Liver (tissue), 9 donors: ENCODE data around the gene KIF23. TPM values are rescaled to one million over a fixed set of nuclear protein-coding genes. Genes with fewer than 3 reads are reported as not detected.

Experiments used
- DNase-seq: peaks from one replicate; pipeline ENCODE4 v3.0.0-alpha.2; 2017; ENCODE audit warnings: low spot score
- H3K27ac ChIP-seq, 2 donors: one replicate each; pipeline ENCODE4 v1.7.0; 2013; ENCODE audit warnings: inconsistent platforms in 2 of 2, low read length in 2 of 2, control low read depth in 1 of 2, low read depth in 1 of 2, mild to moderate bottlenecking in 1 of 2
- H3K27me3 ChIP-seq, 4 donors: one replicate each; pipeline versions ENCODE4 v1.6.1 to v1.7.0; 2013; ENCODE audit warnings: low read length in 3 of 4, inconsistent platforms in 1 of 4, mild to moderate bottlenecking in 1 of 4, moderate library complexity in 1 of 4; ENCODE audit not compliant: control insufficient read depth in 4 of 4, insufficient read depth in 4 of 4
- H3K36me3 ChIP-seq, 4 donors: one replicate each; pipeline versions ENCODE4 v1.6.1 to v1.7.0; 2013; ENCODE audit warnings: low read length in 3 of 4, mild to moderate bottlenecking in 3 of 4, low read depth in 1 of 4, moderate library complexity in 1 of 4; ENCODE audit not compliant: control insufficient read depth in 4 of 4, insufficient read depth in 3 of 4
- H3K4me1 ChIP-seq, 4 donors: one replicate each; pipeline versions ENCODE4 v1.6.1 to v1.7.0; 2013; ENCODE audit warnings: low read length in 3 of 4, mild to moderate bottlenecking in 3 of 4, moderate library complexity in 1 of 4; ENCODE audit not compliant: control insufficient read depth in 4 of 4, insufficient read depth in 4 of 4
- H3K4me3 ChIP-seq, 3 donors: one replicate each; pipeline versions ENCODE4 v1.6.1 to v1.7.0; 2013; ENCODE audit warnings: low read length in 3 of 3, control low read depth in 1 of 3, low read depth in 1 of 3, mild to moderate bottlenecking in 1 of 3
- H3K9ac ChIP-seq, 2 donors: one replicate each; pipeline ENCODE4 v1.7.0; 2013; ENCODE audit warnings: low read length in 2 of 2, mild to moderate bottlenecking in 2 of 2, moderate library complexity in 2 of 2, control low read depth in 1 of 2, low read depth in 1 of 2
- H3K9me3 ChIP-seq, 4 donors: one replicate each; pipeline versions ENCODE4 v1.6.1 to v1.7.0; 2013; ENCODE audit warnings: low read length in 3 of 4; ENCODE audit not compliant: control insufficient read depth in 4 of 4
- EGR1 ChIP-seq, 2 donors: IDR thresholded peaks; 2 replicates each; pipeline ENCODE4 v1.6.1; 2016 to 2018; ENCODE audit warnings: antibody characterized with exemption in 2 of 2, low read depth in 2 of 2
- FOXA1 ChIP-seq: IDR thresholded peaks from 2 replicates; pipeline ENCODE4 v1.6.1; 2016; ENCODE audit warnings: antibody characterized with exemption
- FOXA2 ChIP-seq: IDR thresholded peaks from 2 replicates; pipeline ENCODE4 v1.6.1; 2016; ENCODE audit warnings: antibody characterized with exemption
- GABPA ChIP-seq, 2 donors: IDR thresholded peaks in 1 of 2; conservative IDR thresholded peaks in 1 of 2; 2 replicates each; pipeline ENCODE4 v1.6.1; 2016; ENCODE audit warnings: antibody characterized with exemption in 2 of 2, mild to moderate bottlenecking in 1 of 2, moderate library complexity in 1 of 2
- HNF4A ChIP-seq, 2 donors: conservative IDR thresholded peaks; 2 replicates each; pipeline ENCODE4 v1.6.1; 2016; ENCODE audit warnings: antibody characterized with exemption in 2 of 2, mild to moderate bottlenecking in 2 of 2
- HNF4G ChIP-seq: IDR thresholded peaks from 2 replicates; pipeline ENCODE4 v1.6.1; 2016; ENCODE audit warnings: antibody characterized with exemption
- JUND ChIP-seq, 2 donors: IDR thresholded peaks; 2 replicates each; pipeline ENCODE4 v1.6.1; 2016; ENCODE audit warnings: antibody characterized with exemption in 2 of 2
- NR2F2 ChIP-seq: IDR thresholded peaks from 2 replicates; pipeline ENCODE4 v1.6.1; 2016; ENCODE audit warnings: antibody characterized with exemption
- RAD21 ChIP-seq, 2 donors: IDR thresholded peaks; 2 replicates each; pipeline ENCODE4 v1.6.1; 2016; ENCODE audit warnings: antibody characterized with exemption in 2 of 2, mild to moderate bottlenecking in 2 of 2
- RXRA ChIP-seq, 2 donors: IDR thresholded peaks; 2 replicates each; pipeline ENCODE4 v1.6.1; 2017 to 2018; ENCODE audit warnings: antibody characterized with exemption in 2 of 2, mild to moderate bottlenecking in 1 of 2
- SP1 ChIP-seq: IDR thresholded peaks from 2 replicates; pipeline ENCODE4 v1.6.1; 2018; ENCODE audit warnings: antibody characterized with exemption, mild to moderate bottlenecking
- TAF1 ChIP-seq: conservative IDR thresholded peaks from 2 replicates; pipeline ENCODE4 v1.6.1; 2016; ENCODE audit warnings: antibody characterized with exemption, mild to moderate bottlenecking
- YY1 ChIP-seq: IDR thresholded peaks from 2 replicates; pipeline ENCODE4 v1.6.1; 2016; ENCODE audit warnings: antibody characterized with exemption, mild to moderate bottlenecking
- WGBS: extraction: QIAGEN DNeasy Blood & Tissue Kit; methylation state at CpG from one replicate; pipeline ENCODE4 v1.1.7; 2013; 5-methylcytosine and 5-hydroxymethylcytosine counted together
- polyA plus RNA-seq, 2 donors: library from polyadenylated mRNA; stranded (reverse) in 1 of 2; unstranded in 1 of 2; fragments of 200-250 nt in 1 of 2; fragments of >200 nt in 1 of 2; fragmentation: Nextera tagmentation in 1 of 2; extraction: Ambion mirVana in 1 of 2; gene quantifications; one replicate each; pipeline versions ENCODE4 v1.2.1 to v1.2.3, GENCODE V29; 2013 to 2015
- total RNA-seq, 2 donors: library from RNA; depleted of rRNA; stranded (reverse); fragments of >200 nt; gene quantifications; one replicate each; pipeline ENCODE4 v1.2.3, GENCODE V29; 2014
- TF ChIP-seq, protein P1 (sequence below): IDR thresholded peaks from 2 replicates; pipeline ENCODE4 v1.6.1; 2016; ENCODE audit warnings: antibody characterized with exemption
- TF ChIP-seq, protein P2 (sequence below): fragments of 150-350 bp; IDR thresholded peaks from 2 replicates; pipeline ENCODE4 v1.5.1; 2017; ENCODE audit warnings: improper control_type of control experiment, low read depth, low read length; ENCODE audit not compliant: missing input control
- TF ChIP-seq, protein P3 (sequence below): IDR thresholded peaks from 2 replicates; pipeline ENCODE4 v1.6.1; 2016; ENCODE audit warnings: antibody characterized with exemption, mild to moderate bottlenecking
- TF ChIP-seq, protein P4 (sequence below): IDR thresholded peaks from 2 replicates; pipeline ENCODE4 v1.6.1; 2016; ENCODE audit warnings: antibody characterized with exemption
- TF ChIP-seq, protein P5 (sequence below): IDR thresholded peaks from 2 replicates; pipeline ENCODE4 v1.6.1; 2016; ENCODE audit warnings: antibody characterized with exemption
- donor health status: healthy.
- donor health status: healthy.
- donor health status: healthy.
- donor health status: healthy.
- donor health status: healthy.

Gene KIF23
- total and polyA plus RNA-seq, 4 donors = 0.25 to 32.8 (median 1.1) TPM

DNA sequence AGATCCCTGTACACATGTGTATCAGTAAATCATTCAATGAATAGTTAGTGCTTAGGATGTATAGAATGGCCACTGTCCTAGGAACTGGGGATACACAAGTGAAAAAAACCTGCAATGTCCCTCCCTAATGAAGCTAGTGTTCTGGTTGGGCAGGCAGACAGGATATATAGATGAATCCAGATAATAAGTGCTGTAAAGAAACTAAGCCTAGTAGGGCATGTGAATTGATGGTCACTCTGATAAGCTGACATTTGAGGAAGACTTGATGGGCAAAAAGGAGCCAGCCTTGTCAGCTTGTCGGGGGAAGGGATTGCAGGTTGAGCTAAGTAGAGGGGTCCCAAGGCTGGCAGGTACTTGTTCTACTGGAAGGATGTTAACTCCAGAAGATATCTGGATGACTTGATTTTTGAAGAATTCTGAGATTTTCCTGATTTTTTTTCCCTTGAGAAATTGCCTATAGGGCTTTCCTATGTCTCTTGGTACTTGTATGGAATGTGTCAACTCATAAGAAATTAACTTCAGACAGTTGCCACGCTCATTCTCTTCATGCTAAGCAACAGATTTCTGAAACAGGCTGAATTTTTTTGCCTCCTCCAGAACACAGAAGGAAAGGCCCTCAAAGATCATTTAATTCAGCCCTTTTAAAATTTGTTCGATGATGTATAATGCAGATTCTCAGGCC is 6.3 kb upstream of the KIF23 start:
- H3K27ac ChIP-seq = no peak overlapping the region
- H3K4me3 ChIP-seq = no peak overlapping the region
- no peak for TF ChIP-seq RAD21 (IDR thresholded peaks at IDR 0.05)
- TF ChIP-seq TAF1 = no peak
- TF ChIP-seq, protein P1, sequence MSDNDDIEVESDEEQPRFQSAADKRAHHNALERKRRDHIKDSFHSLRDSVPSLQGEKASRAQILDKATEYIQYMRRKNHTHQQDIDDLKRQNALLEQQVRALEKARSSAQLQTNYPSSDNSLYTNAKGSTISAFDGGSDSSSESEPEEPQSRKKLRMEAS = no peak
- TF ChIP-seq JUND (IDR thresholded peaks at IDR 0.05) = no peak
- TF ChIP-seq, protein P2, sequence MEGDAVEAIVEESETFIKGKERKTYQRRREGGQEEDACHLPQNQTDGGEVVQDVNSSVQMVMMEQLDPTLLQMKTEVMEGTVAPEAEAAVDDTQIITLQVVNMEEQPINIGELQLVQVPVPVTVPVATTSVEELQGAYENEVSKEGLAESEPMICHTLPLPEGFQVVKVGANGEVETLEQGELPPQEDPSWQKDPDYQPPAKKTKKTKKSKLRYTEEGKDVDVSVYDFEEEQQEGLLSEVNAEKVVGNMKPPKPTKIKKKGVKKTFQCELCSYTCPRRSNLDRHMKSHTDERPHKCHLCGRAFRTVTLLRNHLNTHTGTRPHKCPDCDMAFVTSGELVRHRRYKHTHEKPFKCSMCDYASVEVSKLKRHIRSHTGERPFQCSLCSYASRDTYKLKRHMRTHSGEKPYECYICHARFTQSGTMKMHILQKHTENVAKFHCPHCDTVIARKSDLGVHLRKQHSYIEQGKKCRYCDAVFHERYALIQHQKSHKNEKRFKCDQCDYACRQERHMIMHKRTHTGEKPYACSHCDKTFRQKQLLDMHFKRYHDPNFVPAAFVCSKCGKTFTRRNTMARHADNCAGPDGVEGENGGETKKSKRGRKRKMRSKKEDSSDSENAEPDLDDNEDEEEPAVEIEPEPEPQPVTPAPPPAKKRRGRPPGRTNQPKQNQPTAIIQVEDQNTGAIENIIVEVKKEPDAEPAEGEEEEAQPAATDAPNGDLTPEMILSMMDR = no peak
- no peak for TF ChIP-seq GABPA (IDR thresholded peaks at IDR 0.05 in 1 of 2, conservative IDR thresholded peaks at IDR 0.05 in 1 of 2)
- TF ChIP-seq HNF4G = no peak
- TF ChIP-seq EGR1 (IDR thresholded peaks at IDR 0.05; ENCODE audit: low read depth in 2 of 2) = no peak
- no peak for TF ChIP-seq RXRA (IDR thresholded peaks at IDR 0.05)
- TF ChIP-seq, protein P3, sequence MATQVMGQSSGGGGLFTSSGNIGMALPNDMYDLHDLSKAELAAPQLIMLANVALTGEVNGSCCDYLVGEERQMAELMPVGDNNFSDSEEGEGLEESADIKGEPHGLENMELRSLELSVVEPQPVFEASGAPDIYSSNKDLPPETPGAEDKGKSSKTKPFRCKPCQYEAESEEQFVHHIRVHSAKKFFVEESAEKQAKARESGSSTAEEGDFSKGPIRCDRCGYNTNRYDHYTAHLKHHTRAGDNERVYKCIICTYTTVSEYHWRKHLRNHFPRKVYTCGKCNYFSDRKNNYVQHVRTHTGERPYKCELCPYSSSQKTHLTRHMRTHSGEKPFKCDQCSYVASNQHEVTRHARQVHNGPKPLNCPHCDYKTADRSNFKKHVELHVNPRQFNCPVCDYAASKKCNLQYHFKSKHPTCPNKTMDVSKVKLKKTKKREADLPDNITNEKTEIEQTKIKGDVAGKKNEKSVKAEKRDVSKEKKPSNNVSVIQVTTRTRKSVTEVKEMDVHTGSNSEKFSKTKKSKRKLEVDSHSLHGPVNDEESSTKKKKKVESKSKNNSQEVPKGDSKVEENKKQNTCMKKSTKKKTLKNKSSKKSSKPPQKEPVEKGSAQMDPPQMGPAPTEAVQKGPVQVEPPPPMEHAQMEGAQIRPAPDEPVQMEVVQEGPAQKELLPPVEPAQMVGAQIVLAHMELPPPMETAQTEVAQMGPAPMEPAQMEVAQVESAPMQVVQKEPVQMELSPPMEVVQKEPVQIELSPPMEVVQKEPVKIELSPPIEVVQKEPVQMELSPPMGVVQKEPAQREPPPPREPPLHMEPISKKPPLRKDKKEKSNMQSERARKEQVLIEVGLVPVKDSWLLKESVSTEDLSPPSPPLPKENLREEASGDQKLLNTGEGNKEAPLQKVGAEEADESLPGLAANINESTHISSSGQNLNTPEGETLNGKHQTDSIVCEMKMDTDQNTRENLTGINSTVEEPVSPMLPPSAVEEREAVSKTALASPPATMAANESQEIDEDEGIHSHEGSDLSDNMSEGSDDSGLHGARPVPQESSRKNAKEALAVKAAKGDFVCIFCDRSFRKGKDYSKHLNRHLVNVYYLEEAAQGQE = no peak
- TF ChIP-seq FOXA1 = no peak
- TF ChIP-seq, protein P4, sequence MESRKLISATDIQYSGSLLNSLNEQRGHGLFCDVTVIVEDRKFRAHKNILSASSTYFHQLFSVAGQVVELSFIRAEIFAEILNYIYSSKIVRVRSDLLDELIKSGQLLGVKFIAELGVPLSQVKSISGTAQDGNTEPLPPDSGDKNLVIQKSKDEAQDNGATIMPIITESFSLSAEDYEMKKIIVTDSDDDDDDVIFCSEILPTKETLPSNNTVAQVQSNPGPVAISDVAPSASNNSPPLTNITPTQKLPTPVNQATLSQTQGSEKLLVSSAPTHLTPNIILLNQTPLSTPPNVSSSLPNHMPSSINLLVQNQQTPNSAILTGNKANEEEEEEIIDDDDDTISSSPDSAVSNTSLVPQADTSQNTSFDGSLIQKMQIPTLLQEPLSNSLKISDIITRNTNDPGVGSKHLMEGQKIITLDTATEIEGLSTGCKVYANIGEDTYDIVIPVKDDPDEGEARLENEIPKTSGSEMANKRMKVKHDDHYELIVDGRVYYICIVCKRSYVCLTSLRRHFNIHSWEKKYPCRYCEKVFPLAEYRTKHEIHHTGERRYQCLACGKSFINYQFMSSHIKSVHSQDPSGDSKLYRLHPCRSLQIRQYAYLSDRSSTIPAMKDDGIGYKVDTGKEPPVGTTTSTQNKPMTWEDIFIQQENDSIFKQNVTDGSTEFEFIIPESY = no peak
- TF ChIP-seq NR2F2 = no peak
- no peak for TF ChIP-seq YY1
- TF ChIP-seq, protein P5, sequence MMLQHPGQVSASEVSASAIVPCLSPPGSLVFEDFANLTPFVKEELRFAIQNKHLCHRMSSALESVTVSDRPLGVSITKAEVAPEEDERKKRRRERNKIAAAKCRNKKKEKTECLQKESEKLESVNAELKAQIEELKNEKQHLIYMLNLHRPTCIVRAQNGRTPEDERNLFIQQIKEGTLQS = no peak
- no peak for TF ChIP-seq HNF4A (conservative IDR thresholded peaks at IDR 0.05)
- TF ChIP-seq FOXA2 = no peak
- TF ChIP-seq SP1 = no peak
- no peaks in the 10 kb centered on the region for H3K4me1 ChIP-seq
- WGBS = 89% methylated on average over 3 of the region's 3 CpGs
- no peak overlapping the region for H3K9ac ChIP-seq
- no peak for DNase-seq
- no peaks in the 10 kb centered on the region for H3K9me3 ChIP-seq
- H3K36me3 ChIP-seq = no peaks in the 10 kb centered on the region
- no peaks in the 10 kb centered on the region for H3K27me3 ChIP-seq
